HEK293 (cell line): ENCODE data around the gene PRKG2.

Experiments used
- CTCF ChIA-PET: fragments of 350-600 bp; formaldehyde crosslinking; extraction: SDS; loops from one replicate; lab custom pipeline; 2021; ENCODE audit warnings: antibody characterized with exemption; lab: Yijun Ruan, JAX
- POLR2A ChIA-PET: fragments of 300-600 bp; formaldehyde crosslinking; extraction: SDS; loops from one replicate; lab custom pipeline; 2020; ENCODE audit warnings: antibody characterized with exemption, inconsistent platforms; lab: Yijun Ruan, JAX
- H3K27ac ChIP-seq: fragments of 200-500 bp; sonication (Bioruptor generic); 2 replicates; pipeline ENCODE4 v1.5.1; 2014; ENCODE audit warnings: low read depth, low read length, control low read depth, inconsistent platforms; ENCODE audit errors: extremely low read depth
- H3K36me3 ChIP-seq, 2 experiments: fragments of 200-500 bp in 1 of 2; sonication (Bioruptor generic) in 1 of 2; 1 replicate in 1 of 2; 2 replicates in 1 of 2; pipeline ENCODE4 v1.5.1; 2014 to 2017; ENCODE audit warnings: inconsistent platforms in 2 of 2, low read length in 2 of 2; ENCODE audit not compliant: control insufficient read depth in 2 of 2, insufficient read depth in 1 of 2
- H3K4me1 ChIP-seq: fragments of 200-500 bp; sonication (Bioruptor generic); 2 replicates; pipeline ENCODE4 v1.5.1; 2014; ENCODE audit warnings: mild to moderate bottlenecking, low read length, inconsistent platforms; ENCODE audit not compliant: control insufficient read depth, insufficient read depth
- H3K4me3 ChIP-seq: 2 replicates; pipeline ENCODE4 v1.5.1; 2011; ENCODE audit warnings: low read depth, mild to moderate bottlenecking, control low read depth, low read length, moderate library complexity
- H3K9me3 ChIP-seq: fragments of 200-500 bp; sonication (Bioruptor generic); 2 replicates; pipeline ENCODE4 v1.5.1; 2014; ENCODE audit warnings: low read depth, low read length, inconsistent platforms; ENCODE audit not compliant: control insufficient read depth, insufficient read depth
- ATF2 ChIP-seq: fragments of 450-650 bp; formaldehyde crosslinking; IDR thresholded peaks from 2 replicates; pipeline ENCODE4 v1.5.1; 2016; ENCODE audit warnings: missing biosample characterization, missing genetic modification characterization, low read depth
- BCL11A ChIP-seq: fragments of 450-650 bp; formaldehyde crosslinking; IDR thresholded peaks from 2 replicates; pipeline ENCODE4 v1.5.1; 2016; ENCODE audit warnings: low read depth, missing biosample characterization, missing genetic modification characterization
- GLI4 ChIP-seq: fragments of 450-650 bp; formaldehyde crosslinking; IDR thresholded peaks from 2 replicates; pipeline ENCODE4 v1.5.1; 2016; ENCODE audit warnings: missing biosample characterization, missing genetic modification characterization
- IKZF3 ChIP-seq: fragments of 450-650 bp; IDR thresholded peaks from 2 replicates; pipeline ENCODE4 v1.5.0; 2018; ENCODE audit warnings: missing biosample characterization, mild to moderate bottlenecking, missing genetic modification characterization, moderate library complexity
- KLF1 ChIP-seq: fragments of 450-650 bp; formaldehyde crosslinking; IDR thresholded peaks from 2 replicates; pipeline ENCODE4 v1.5.1; 2016; ENCODE audit warnings: missing biosample characterization, missing genetic modification characterization
- KLF8 ChIP-seq: fragments of 450-650 bp; formaldehyde crosslinking; IDR thresholded peaks from 2 replicates; pipeline ENCODE4 v1.5.1; 2016; ENCODE audit warnings: missing biosample characterization, missing genetic modification characterization
- MYNN ChIP-seq: fragments of 450-650 bp; formaldehyde crosslinking; IDR thresholded peaks from 2 replicates; pipeline ENCODE4 v1.5.1; 2016; ENCODE audit warnings: missing biosample characterization, missing genetic modification characterization, borderline replicate concordance
- SETDB1 ChIP-seq: IDR thresholded peaks from one replicate; pipeline ENCODE4 v1.6.1; 2017; ENCODE audit warnings: mild to moderate bottlenecking, low read length, moderate library complexity, mixed read lengths; ENCODE audit not compliant: insufficient read length
- SP3 ChIP-seq: fragments of 450-650 bp; formaldehyde crosslinking; IDR thresholded peaks from 2 replicates; pipeline ENCODE4 v1.5.1; 2016; ENCODE audit warnings: missing biosample characterization, missing genetic modification characterization
- TRIM28 ChIP-seq: IDR thresholded peaks from 2 replicates; pipeline ENCODE4 v1.6.1; 2011; ENCODE audit warnings: low read length, control low read depth, borderline replicate concordance
- ZBTB17 ChIP-seq: fragments of 450-650 bp; formaldehyde crosslinking; IDR thresholded peaks from 2 replicates; pipeline ENCODE4 v1.5.1; 2016; ENCODE audit warnings: missing biosample characterization, missing genetic modification characterization
- ZBTB26 ChIP-seq: fragments of 450-650 bp; formaldehyde crosslinking; optimal IDR thresholded peaks from 2 replicates; pipeline ENCODE3; 2016; ENCODE audit warnings: missing biosample characterization, mild to moderate bottlenecking, missing genetic modification characterization
- ZBTB8A ChIP-seq: fragments of 450-650 bp; formaldehyde crosslinking; IDR thresholded peaks from 2 replicates; pipeline ENCODE4 v1.5.1; 2016; ENCODE audit warnings: missing biosample characterization, missing genetic modification characterization
- ZEB2 ChIP-seq: fragments of 450-650 bp; formaldehyde crosslinking; IDR thresholded peaks from 2 replicates; pipeline ENCODE4 v1.5.1; 2016; ENCODE audit warnings: missing biosample characterization, missing genetic modification characterization
- ZNF140 ChIP-seq: fragments of 450-650 bp; formaldehyde crosslinking; IDR thresholded peaks from 2 replicates; pipeline ENCODE4 v1.5.1; 2016; ENCODE audit warnings: missing biosample characterization, missing genetic modification characterization
- ZNF223 ChIP-seq: fragments of 450-650 bp; formaldehyde crosslinking; IDR thresholded peaks from 2 replicates; pipeline ENCODE4 v1.5.1; 2016; ENCODE audit warnings: missing biosample characterization, missing genetic modification characterization
- ZNF335 ChIP-seq: fragments of 450-650 bp; formaldehyde crosslinking; conservative IDR thresholded peaks from 2 replicates; pipeline ENCODE4 v1.5.1; 2016; ENCODE audit warnings: missing biosample characterization, missing genetic modification characterization
- ZNF416 ChIP-seq: fragments of 450-650 bp; formaldehyde crosslinking; IDR thresholded peaks from 2 replicates; pipeline ENCODE4 v1.5.1; 2016; ENCODE audit warnings: missing biosample characterization, missing genetic modification characterization
- ZNF433 ChIP-seq: fragments of 450-650 bp; formaldehyde crosslinking; IDR thresholded peaks from 2 replicates; pipeline ENCODE4 v1.5.1; 2016; ENCODE audit warnings: missing biosample characterization, missing genetic modification characterization, low read depth
- ZNF449 ChIP-seq: fragments of 450-650 bp; formaldehyde crosslinking; IDR thresholded peaks from 2 replicates; pipeline ENCODE4 v1.5.1; 2017; ENCODE audit warnings: missing biosample characterization, mild to moderate bottlenecking, missing genetic modification characterization, moderate library complexity
- ZNF561 ChIP-seq: fragments of 450-650 bp; IDR thresholded peaks from 2 replicates; pipeline ENCODE4 v1.5.1; 2018; ENCODE audit warnings: missing biosample characterization, missing genetic modification characterization, borderline replicate concordance
- ZNF571 ChIP-seq: fragments of 450-650 bp; formaldehyde crosslinking; IDR thresholded peaks from 2 replicates; pipeline ENCODE4 v1.5.0; 2017; ENCODE audit warnings: missing biosample characterization, missing genetic modification characterization
- ZNF621 ChIP-seq: fragments of 450-650 bp; formaldehyde crosslinking; IDR thresholded peaks from 2 replicates; pipeline ENCODE4 v1.5.1; 2017; ENCODE audit warnings: missing biosample characterization, missing genetic modification characterization
- ZSCAN16 ChIP-seq: fragments of 450-650 bp; formaldehyde crosslinking; IDR thresholded peaks from 2 replicates; pipeline ENCODE4 v1.5.1; 2016; ENCODE audit warnings: missing biosample characterization, missing genetic modification characterization
- TF ChIP-seq, protein P1 (sequence below): fragments of 450-650 bp; formaldehyde crosslinking; IDR thresholded peaks from 2 replicates; pipeline ENCODE4 v1.5.1; 2016; ENCODE audit warnings: missing biosample characterization, missing genetic modification characterization

Gene PRKG2

DNA sequence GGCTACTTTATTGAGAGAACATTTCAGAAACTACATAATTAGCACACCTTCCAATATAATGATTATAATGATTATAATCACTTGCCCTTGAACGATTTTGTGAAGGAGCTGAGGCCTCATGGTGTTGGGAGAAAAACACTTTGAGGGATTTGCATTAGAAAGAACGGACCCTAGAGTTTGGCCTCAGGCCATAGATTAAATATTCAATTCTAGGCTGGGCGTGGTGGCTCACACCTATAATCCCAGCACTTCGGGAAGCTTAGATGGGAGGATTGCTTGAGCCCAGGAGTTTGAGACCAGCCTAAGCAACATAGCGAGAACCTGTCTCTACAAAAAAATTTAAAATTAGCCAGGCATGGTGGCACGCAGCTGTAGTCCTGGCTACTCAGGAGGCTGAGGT, 12.9 kb upstream of the PRKG2 start:
- POLR2A ChIA-PET = no interaction called here
- TF ChIP-seq, protein P1, sequence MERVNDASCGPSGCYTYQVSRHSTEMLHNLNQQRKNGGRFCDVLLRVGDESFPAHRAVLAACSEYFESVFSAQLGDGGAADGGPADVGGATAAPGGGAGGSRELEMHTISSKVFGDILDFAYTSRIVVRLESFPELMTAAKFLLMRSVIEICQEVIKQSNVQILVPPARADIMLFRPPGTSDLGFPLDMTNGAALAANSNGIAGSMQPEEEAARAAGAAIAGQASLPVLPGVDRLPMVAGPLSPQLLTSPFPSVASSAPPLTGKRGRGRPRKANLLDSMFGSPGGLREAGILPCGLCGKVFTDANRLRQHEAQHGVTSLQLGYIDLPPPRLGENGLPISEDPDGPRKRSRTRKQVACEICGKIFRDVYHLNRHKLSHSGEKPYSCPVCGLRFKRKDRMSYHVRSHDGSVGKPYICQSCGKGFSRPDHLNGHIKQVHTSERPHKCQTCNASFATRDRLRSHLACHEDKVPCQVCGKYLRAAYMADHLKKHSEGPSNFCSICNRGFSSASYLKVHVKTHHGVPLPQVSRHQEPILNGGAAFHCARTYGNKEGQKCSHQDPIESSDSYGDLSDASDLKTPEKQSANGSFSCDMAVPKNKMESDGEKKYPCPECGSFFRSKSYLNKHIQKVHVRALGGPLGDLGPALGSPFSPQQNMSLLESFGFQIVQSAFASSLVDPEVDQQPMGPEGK = no peak
- TF ChIP-seq IKZF3 (tag by site-specific recombination) (no peak), ZNF140 (tag by site-specific recombination) (no peak), KLF1 (tag by site-specific recombination) (no peak), ZNF571 (tag by site-specific recombination) (no peak), ZNF449 (no peak), SETDB1 (no peak), KLF8 (tag by site-specific recombination) (no peak), ZBTB8A (tag by site-specific recombination) (no peak), ZSCAN16 (tag by site-specific recombination) (no peak), ZEB2 (no peak), GLI4 (tag by site-specific recombination) (no peak), BCL11A (tag by site-specific recombination) (no peak), ZBTB17 (no peak), ZNF223 (tag by site-specific recombination) (no peak), SP3 (no peak), TRIM28 (no peak), ZNF621 (tag by site-specific recombination) (no peak), ZNF433 (tag by site-specific recombination) (no peak)
- TF ChIP-seq, all 188 proteins: peak for 0
- no peak overlapping the region for H3K27ac ChIP-seq
- no peak overlapping the region for H3K4me3 ChIP-seq
- no peaks in the 10 kb centered on the region for H3K9me3 ChIP-seq
- H3K36me3 ChIP-seq = no peaks in the 10 kb centered on the region
- no peaks in the 10 kb centered on the region for H3K4me1 ChIP-seq
- CTCF ChIA-PET = interaction anchor here (0.7 kb wide), 1 partner anchor 396 kb away, joined by 3 read pairs; no protein-coding TSS in a partner anchor

DNA sequence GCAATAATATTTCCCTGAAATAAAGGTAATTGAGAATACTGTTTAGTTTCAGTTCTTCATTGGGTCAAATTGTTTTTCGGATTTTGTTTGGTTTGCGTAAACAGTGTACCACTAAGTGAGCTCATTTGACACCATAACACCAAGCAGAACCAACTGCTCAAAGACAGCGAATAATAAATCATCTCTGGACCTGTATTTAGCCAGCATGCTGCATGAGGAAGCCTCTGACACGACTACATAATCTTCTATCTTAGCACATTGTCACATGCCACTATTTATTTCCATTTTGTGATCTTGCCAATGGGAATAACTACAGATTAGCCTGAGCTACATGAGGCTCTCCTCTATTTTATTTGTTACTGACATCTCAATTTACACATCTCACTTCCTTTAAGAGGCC, 12.1 kb upstream of the PRKG2 start:
- H3K27ac ChIP-seq = no peak overlapping the region
- H3K4me1 ChIP-seq = no peaks in the 10 kb centered on the region
- no peaks in the 10 kb centered on the region for H3K9me3 ChIP-seq
- no peak overlapping the region for H3K4me3 ChIP-seq
- no peaks in the 10 kb centered on the region for H3K36me3 ChIP-seq
- CTCF ChIA-PET = interaction anchor here (1.0 kb wide), 1 partner anchor 124 kb away, joined by 4 read pairs; no protein-coding TSS in a partner anchor
- TF ChIP-seq ZNF561 (tag by site-specific recombination) = no peak
- no peak for TF ChIP-seq MYNN (tag by site-specific recombination)
- no peak for TF ChIP-seq ZNF416 (tag by site-specific recombination)
- TF ChIP-seq ZNF335 (tag by site-specific recombination) = no peak
- TF ChIP-seq ZBTB26 (tag by site-specific recombination) = no peak
- TF ChIP-seq ATF2 = no peak
- TF ChIP-seq, all 188 proteins: peak for 0
- POLR2A ChIA-PET = no interaction called here
